ENCODE measurements around the gene HERPUD2. TPM values are rescaled to one million over a fixed set of nuclear protein-coding genes. Genes with fewer than 3 reads are reported as not detected.

The HERPUD2 gene
- total and polyA plus RNA-seq, 2 of the 8 experiments (the other 6 are each of a cell fraction or from before 2014, with no cell fraction given), result 18.3 to 27.3 TPM

GRCh38 chr7:35704261-35704660, 9.3 kb upstream of the HERPUD2 start (continued):
- no peak for TF ChIP-seq CHD7 (IDR thresholded peaks at IDR 0.05; ENCODE audit: insufficient replicate concordance, low read length)
- no peak for TF ChIP-seq EP300 (IDR thresholded peaks at IDR 0.05; ENCODE audit: borderline replicate concordance in 1 of 2, low read depth in 2 of 2, low read length in 2 of 2)

Data from H1 (cell line).